ENCODE results near the gene OTOS.

The OTOS gene

GRCh38 chr2:240168041-240168440 is 27.6 kb upstream of the OTOS start (continued):
- TF ChIP-seq SNAI2 (CRISPR knock-in tag; IDR thresholded peaks at IDR 0.05) = no peak

GRCh38 chr2:240167588-240167880 is 27.1 kb upstream of the OTOS start:
- TF ChIP-seq ZFP30 (CRISPR knock-in tag; IDR thresholded peaks at IDR 0.05) (no peak), PATZ1 (CRISPR knock-in tag; IDR thresholded peaks at IDR 0.05; ENCODE audit: borderline replicate concordance) (no peak), ZFP3 (CRISPR knock-in tag; IDR thresholded peaks at IDR 0.05) (no peak), CSDC2 (CRISPR knock-in tag; IDR thresholded peaks at IDR 0.05) (no peak), ZNF565 (CRISPR knock-in tag; conservative IDR thresholded peaks at IDR 0.05; ENCODE audit: low read depth) (no peak), PPARA (CRISPR knock-in tag; IDR thresholded peaks at IDR 0.05; ENCODE audit: borderline replicate concordance) (no peak), RARB (CRISPR knock-in tag; IDR thresholded peaks at IDR 0.05) (no peak), ZC3H10 (CRISPR knock-in tag; IDR thresholded peaks at IDR 0.05) (no peak)
- ATAC-seq = no peak

- TF ChIP-seq PATZ1 (CRISPR knock-in tag; IDR thresholded peaks at IDR 0.05; ENCODE audit: borderline replicate concordance) (no peak), ARNTL (CRISPR knock-in tag; IDR thresholded peaks at IDR 0.05; ENCODE audit: borderline replicate concordance, low read depth) (no peak), RARB (CRISPR knock-in tag; IDR thresholded peaks at IDR 0.05) (no peak), TOX (CRISPR knock-in tag; IDR thresholded peaks at IDR 0.05; ENCODE audit: borderline replicate concordance) (no peak), ZNF565 (CRISPR knock-in tag; conservative IDR thresholded peaks at IDR 0.05; ENCODE audit: low read depth) (no peak), ZNF70 (CRISPR knock-in tag; IDR thresholded peaks at IDR 0.05) (no peak), GLIS3 (CRISPR knock-in tag; IDR thresholded peaks at IDR 0.05) (no peak), ISL1 (CRISPR knock-in tag; IDR thresholded peaks at IDR 0.05) (no peak), CREB5 (CRISPR knock-in tag; IDR thresholded peaks at IDR 0.05; ENCODE audit: low read depth) (no peak), CSDC2 (CRISPR knock-in tag; IDR thresholded peaks at IDR 0.05) (no peak), ZFP3 (CRISPR knock-in tag; IDR thresholded peaks at IDR 0.05) (no peak), TCF4 (CRISPR knock-in tag; IDR thresholded peaks at IDR 0.05; ENCODE audit: borderline replicate concordance) (no peak), BACH2 (CRISPR knock-in tag; IDR thresholded peaks at IDR 0.05; ENCODE audit: borderline replicate concordance) (no peak), ZNF8 (CRISPR knock-in tag; IDR thresholded peaks at IDR 0.05) (no peak), TSHZ2 (CRISPR knock-in tag; IDR thresholded peaks at IDR 0.05) (no peak), CSRNP3 (CRISPR knock-in tag; IDR thresholded peaks at IDR 0.05) (no peak)
These were observed 26.5 kb upstream of the OTOS start for GRCh38 chr2:240166761-240167587.

More at GRCh38 chr2:240166761-240167587, 26.5 kb upstream of the OTOS start:
- ATAC-seq = no peak

Measured in SK-N-SH treated with all-trans-retinoic acid at 6 μM for 48 hours (cell line).